Measurements from ENCODE around the gene SORCS3. TPM values are rescaled to one million over a fixed set of nuclear protein-coding genes. Genes with fewer than 3 reads are reported as not detected.

SORCS3 gene
- under 1 TPM in 1 of 2 donors, not detected in 1; 0.10 TPM for total RNA-seq
- long read RNA-seq, donor 1, result 0 reads
- long read RNA-seq, donor 2, result 0 reads

GRCh38 chr10:104641187-104641936 lies at the start of gene SORCS3:
Gene SORCS3 (plus strand): TSS chr10:104641290.
- intact Hi-C loops (cut with DNase I), result no loop called here
- DNase-seq (ENCODE audit: low spot score), result no peak

DNA sequence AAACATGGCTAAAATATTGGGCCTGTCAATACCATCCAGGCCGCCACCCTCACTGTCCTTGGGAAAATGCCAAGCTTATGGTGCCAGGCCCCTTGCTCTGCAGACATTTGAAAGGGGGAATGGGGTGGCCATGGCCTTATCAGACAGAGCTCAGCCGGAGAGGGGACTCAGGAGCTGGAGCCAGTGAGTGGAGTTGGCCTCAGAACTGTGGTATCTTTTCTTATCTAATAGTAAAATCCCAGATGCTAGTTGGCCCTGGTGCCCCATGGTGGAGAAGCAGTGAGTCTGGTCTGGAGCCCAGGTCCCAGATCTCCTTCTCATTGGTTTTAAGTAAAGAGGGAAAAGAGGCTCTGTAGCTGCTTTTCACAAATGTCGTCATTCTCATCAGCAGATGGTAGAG lies 49.6 kb upstream of the SORCS3 start:
- intact Hi-C loops (cut with DNase I), result no loop called here

DNA sequence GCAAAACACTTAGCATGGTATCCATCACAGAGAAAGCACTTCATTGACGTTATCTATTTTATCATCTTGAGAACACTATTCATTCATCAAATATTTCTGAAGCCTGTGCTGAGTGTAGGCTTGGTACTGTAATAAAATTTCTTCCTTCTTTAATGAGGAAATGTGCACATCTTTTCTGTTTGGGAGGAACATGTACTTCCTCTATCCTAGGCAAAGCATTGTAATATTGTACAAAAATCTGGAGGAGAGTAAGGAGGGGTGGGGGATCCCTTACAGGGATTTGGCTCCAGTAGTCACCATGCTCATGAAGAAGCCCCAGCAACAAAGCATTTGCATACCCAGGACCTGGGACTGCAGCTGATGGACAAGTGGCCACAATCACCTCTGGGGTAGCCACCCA lies 39.9 kb upstream of the SORCS3 start:
- DNase-seq (ENCODE audit: low spot score), result no peak
- intact Hi-C loops (cut with DNase I), result no loop called here

More for the DNA sequence above, 49.6 kb upstream of the SORCS3 start:
- DNase-seq (ENCODE audit: low spot score), result no peak

DNA sequence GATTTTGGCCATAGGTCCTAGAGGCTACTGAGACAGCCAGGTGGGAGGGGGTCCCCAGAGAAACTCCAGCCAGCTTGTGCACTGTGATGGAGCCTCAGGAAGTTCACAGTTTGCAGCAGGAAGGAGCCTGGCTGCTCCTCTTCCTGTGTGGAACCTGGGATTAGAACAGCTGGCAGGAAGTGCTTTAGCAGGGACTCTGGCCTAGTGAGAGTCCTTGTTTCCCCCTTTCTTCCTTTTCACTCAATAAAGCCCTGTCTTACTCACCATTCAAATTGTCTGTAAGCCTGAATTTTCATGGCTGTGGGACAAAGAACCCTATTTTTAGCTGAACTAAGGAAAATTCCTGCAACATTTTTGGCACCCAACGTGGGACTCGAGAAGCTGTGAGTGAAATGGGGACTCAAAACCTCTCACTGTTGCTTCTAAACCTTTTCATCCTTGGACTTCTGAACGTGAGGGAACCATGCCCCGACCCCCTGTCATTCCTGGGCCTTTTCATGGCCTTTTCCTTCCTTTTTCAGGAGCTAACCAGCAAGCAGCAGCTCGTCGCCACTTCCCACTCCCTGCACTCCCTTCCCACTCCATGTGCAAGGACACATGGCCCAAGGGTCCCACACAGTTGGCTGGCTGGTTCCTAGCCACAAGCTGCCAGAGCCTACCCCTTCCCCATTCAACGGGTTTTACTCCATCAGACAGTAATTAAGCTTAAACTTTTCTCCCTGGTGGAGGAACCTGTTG lies 32.8 kb upstream of the SORCS3 start:
- intact Hi-C loops (cut with DNase I), result no loop called here
- no peak for DNase-seq (ENCODE audit: low spot score)

- intact Hi-C loops (cut with DNase I), result no loop called here
- no peak for DNase-seq (ENCODE audit: low spot score)
These were observed 28.4 kb upstream of the SORCS3 start for GRCh38 chr10:104612571-104613205.

DNA sequence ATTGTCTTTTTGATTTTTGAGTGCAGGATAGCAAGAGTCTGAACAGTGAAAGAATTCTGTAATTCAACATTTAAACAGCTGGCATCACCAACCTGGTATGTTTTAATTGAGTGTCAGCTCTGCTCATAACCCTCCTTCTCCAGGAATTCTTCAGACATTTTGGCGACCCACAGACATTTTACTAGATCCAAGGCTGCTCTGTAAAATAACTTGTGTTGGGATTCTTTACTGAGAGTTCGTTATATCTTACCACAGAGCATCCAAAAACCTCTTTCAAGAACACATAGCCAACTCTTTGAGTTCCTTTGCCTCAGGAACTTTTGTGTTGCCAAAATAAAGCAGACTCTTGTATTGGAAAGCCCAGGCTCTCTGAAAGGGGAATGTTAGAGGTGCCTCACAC lies 27.7 kb upstream of the SORCS3 start:
- intact Hi-C loops (cut with DNase I), result no loop called here
- no peak for DNase-seq (ENCODE audit: low spot score)

DNA sequence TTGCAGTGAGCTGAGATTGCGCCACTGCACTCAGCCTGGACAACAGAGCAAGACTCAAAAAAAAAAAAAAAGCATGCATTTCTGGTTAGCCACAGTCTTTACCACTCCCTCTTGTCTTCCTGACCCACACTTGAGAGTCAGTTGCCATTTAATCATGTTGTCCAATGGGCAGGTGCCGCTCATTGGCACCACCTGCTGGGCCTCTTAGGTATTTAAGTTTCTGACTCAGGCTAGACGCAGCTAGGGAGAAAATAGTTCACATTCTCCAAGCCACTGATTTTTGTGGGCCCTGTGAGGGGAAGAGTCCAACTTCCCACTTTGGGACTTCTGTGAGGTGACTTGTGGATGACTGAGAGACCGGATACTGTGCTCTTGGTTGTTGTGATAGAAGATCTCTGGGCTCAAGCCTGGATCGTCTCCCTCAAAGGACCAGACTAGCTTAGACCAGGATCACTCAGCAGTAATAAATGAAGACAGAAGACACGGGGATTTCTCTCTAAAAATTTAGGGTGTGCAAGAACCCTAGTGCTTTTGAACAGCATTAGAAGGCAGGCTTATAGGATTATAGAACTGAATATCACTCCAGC lies 26.8 kb upstream of the SORCS3 start:
- intact Hi-C loops (cut with DNase I), result no loop called here
- no peak for DNase-seq (ENCODE audit: low spot score)

DNA sequence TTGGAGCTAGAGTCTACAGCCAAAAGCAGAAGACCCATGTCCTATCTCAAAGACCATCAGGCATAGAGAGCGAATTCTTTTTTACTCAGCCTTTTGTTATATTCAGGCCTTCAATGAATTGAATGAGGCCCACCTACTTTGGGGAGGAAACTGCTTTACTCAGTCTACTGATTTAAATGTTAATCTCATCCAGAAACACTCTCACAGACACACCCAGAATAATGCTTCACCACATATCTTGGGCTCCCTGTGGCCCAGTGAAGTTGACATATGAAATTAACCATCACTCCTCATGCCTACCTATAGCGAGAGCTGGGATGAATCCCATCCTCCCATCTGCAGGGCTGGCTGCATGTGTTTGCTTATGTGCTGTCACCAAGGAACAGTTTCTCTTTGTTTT lies 26.0 kb upstream of the SORCS3 start:
- intact Hi-C loops (cut with DNase I), result no loop called here

GRCh38 chr10:104617831-104618230 lies 23.3 kb upstream of the SORCS3 start:
- intact Hi-C loops (cut with DNase I), result no loop called here
- no peak for DNase-seq (ENCODE audit: low spot score)

More for the DNA sequence above, 26.0 kb upstream of the SORCS3 start:
- no peak for DNase-seq (ENCODE audit: low spot score)

DNA sequence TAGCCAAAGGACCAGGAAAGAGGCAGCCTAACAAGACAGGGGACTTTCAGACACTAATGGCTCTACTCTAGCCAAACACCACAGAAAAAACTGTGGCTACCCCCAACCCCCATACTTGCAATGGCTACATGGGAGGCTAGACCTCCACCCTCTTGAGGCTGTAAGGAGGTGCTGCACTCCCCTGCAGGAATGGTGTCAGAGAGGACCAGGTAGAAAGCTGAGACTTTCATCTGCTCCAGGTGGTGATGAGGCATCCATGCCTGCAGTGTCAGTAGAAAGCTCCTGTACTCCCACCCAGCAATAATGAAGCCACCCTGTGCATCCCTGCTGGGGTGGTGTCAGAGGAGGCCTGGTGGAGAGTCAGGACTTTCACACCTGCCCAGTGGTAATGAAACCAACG lies 18.9 kb upstream of the SORCS3 start:
- intact Hi-C loops (cut with DNase I), result no loop called here
- DNase-seq (ENCODE audit: low spot score), result no peak

GRCh38 chr10:104622598-104623209 lies 18.4 kb upstream of the SORCS3 start:
- intact Hi-C loops (cut with DNase I), result no loop called here
- DNase-seq (ENCODE audit: low spot score), result no peak

- intact Hi-C loops (cut with DNase I), result no loop called here
- DNase-seq (ENCODE audit: low spot score), result no peak
These were observed 10.4 kb upstream of the SORCS3 start for GRCh38 chr10:104630731-104631130.

GRCh38 chr10:104631946-104632345 lies 9.1 kb upstream of the SORCS3 start:
- no peak for DNase-seq (ENCODE audit: low spot score)
- intact Hi-C loops (cut with DNase I), result no loop called here

- intact Hi-C loops (cut with DNase I), result no loop called here
- DNase-seq (ENCODE audit: low spot score), result no peak
These were observed 2.1 kb upstream of the SORCS3 start for GRCh38 chr10:104638861-104639589.

DNA sequence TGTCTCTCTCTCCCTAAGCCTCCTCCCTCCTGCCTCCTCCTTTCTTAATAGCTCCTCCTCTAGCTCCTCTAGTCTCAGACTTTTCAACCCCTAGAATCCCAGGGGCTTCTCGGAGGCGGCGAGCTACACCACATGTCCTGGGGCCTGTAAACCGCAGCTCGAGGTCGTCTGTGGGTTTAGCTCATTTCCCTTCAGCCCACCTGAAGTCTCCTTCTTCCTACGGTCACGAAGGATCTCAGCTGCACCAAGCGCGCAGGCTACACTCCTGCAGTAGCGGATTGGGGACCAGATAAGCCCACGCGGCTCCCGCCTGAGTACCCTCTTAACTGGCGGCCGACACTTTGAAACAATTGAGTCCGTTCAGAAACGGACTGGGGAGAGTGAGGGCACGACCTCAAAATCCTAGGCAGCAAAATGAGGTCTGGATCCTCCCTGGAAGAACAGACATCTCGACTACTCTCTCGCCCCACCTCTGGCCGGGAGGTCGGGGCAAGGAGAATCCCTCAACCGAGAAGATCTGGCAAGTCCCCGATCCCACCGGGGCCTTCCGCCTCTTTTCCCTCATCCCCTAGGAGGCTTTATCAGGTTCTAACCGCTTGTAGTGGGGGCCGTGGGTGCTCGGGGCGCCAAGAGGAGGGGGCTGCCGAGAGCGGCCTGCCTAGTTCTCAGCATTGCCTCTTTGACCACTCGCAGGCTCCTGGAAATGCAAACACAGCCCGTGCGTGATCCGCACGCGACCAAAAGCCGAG lies 1.3 kb upstream of the SORCS3 start:
- intact Hi-C loops (cut with DNase I), result no loop called here
- no peak for DNase-seq (ENCODE audit: low spot score)

GRCh38 chr10:104640339-104641186 lies 527 bp upstream of the SORCS3 start:
- intact Hi-C loops (cut with DNase I), result no loop called here
- DNase-seq (ENCODE audit: low spot score), result no peak

- intact Hi-C loops (cut with DNase I), result loop anchor here in 1 of 2 donors (1.0 kb wide), 1 partner anchor 15 kb away; no protein-coding TSS in a partner anchor
- DNase-seq (ENCODE audit: low spot score), result no peak
These were observed 1.0 kb downstream of the SORCS3 start for GRCh38 chr10:104641937-104642657.

Data from posterior vena cava (tissue), 2 donors.